Omental fat pad (tissue), 4 donors: ENCODE results near the gene IRAG1. TPM values are rescaled to one million over a fixed set of nuclear protein-coding genes. Genes with fewer than 3 reads are reported as not detected.

Experiments
- ATAC-seq: fragments of 150-250 bp; one replicate; pipeline ENCODE4 v1.9.1; 2016; ENCODE audit warnings: mild to moderate bottlenecking, moderate library complexity; ENCODE audit not compliant: low FRiP score
- DNase-seq: peaks from one replicate; pipeline ENCODE4 v3.0.0-alpha.2; 2019; ENCODE audit warnings: low spot score
- total RNA-seq, 4 donors: library from RNA; depleted of rRNA; stranded (reverse); fragments of >200 nt; gene quantifications; one replicate each; pipeline ENCODE4 v1.1.0, GENCODE V29; 2016
- TF ChIP-seq, protein P1 (sequence below), 3 donors: fragments of 450-650 bp; IDR thresholded peaks; one replicate each; pipeline ENCODE4 v1.5.1; 2016 to 2017; ENCODE audit warnings: antibody characterized with exemption in 3 of 3, mild to moderate bottlenecking in 3 of 3, moderate library complexity in 2 of 3

Gene IRAG1
- total RNA-seq, 4 donors from 2014 or later, result 3.3 to 32.3 (median 7.7) TPM

- no peak for DNase-seq
- TF ChIP-seq, protein P1, sequence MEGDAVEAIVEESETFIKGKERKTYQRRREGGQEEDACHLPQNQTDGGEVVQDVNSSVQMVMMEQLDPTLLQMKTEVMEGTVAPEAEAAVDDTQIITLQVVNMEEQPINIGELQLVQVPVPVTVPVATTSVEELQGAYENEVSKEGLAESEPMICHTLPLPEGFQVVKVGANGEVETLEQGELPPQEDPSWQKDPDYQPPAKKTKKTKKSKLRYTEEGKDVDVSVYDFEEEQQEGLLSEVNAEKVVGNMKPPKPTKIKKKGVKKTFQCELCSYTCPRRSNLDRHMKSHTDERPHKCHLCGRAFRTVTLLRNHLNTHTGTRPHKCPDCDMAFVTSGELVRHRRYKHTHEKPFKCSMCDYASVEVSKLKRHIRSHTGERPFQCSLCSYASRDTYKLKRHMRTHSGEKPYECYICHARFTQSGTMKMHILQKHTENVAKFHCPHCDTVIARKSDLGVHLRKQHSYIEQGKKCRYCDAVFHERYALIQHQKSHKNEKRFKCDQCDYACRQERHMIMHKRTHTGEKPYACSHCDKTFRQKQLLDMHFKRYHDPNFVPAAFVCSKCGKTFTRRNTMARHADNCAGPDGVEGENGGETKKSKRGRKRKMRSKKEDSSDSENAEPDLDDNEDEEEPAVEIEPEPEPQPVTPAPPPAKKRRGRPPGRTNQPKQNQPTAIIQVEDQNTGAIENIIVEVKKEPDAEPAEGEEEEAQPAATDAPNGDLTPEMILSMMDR (IDR thresholded peaks at IDR 0.05), result no peak
- no peak for ATAC-seq
Observed at GRCh38 chr11:10653261-10653660, 40.3 kb downstream of the IRAG1 start.

DNA sequence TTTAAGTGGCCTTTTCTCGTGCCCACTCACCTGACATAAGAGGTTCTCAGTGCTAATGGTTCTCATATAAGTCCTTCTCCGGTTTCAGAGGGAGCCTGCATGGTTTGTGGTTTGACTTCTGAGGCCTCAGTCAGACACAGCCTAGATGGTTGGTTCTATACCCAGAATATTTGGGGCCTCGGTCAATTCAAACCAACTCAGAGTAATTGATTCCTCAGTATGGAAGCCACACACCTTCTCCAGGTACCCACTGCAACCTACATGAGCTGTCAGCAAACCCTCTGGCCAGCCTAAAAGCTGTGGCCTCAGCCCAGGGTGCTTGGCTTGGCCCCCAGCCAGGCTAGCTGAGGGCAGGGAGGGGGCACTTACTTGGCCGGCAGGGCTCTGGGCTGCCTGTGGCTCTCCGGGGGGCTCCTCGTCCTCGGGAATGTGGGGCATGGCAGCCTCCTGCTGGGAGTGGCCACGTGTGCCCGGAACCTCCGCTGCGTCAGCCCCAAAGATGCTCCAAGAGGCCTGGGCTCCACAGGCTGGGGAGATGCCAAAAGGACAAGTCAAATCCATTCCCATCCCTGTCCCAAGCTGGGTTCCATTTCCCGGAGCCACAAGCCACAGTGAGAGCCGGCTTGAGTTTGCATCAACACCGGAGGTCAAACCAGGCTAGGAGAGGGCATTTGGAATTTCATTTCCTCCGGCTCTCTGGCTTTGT, 41.7 kb downstream of the IRAG1 start:
- ATAC-seq, result no peak
- no peak for DNase-seq
- TF ChIP-seq, protein P1 (IDR thresholded peaks at IDR 0.05), result no peak

GRCh38 chr11:10650630-10651029, 42.9 kb downstream of the IRAG1 start:
- ATAC-seq (no peak), DNase-seq (no peak)
- TF ChIP-seq, protein P1 (IDR thresholded peaks at IDR 0.05), result no peak

DNA sequence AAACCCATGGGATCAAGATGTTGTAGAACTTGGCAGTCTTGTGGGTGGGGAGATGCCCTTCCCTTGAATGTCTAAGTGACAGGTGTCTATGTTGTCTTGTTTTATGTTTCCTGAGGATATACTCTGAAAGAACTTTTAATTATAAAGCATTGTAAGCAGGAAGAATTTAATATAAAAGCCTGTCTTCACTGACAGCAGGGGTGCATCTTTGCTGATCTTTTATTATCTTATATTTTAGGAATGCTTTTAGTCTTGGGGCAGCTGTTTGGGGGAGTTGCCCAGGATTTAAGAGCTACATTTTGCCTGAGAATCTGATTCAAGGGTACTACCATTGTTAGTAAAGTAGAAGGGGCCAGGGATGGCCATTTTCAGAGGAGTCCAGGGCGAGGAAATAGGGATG, 43.4 kb downstream of the IRAG1 start:
- DNase-seq, result no peak
- TF ChIP-seq, protein P1 (IDR thresholded peaks at IDR 0.05), result no peak
- no peak for ATAC-seq

GRCh38 chr11:10648871-10649270, 44.7 kb downstream of the IRAG1 start:
- no peak for DNase-seq
- no peak for ATAC-seq
- TF ChIP-seq, protein P1 (IDR thresholded peaks at IDR 0.05), result no peak

GRCh38 chr11:10646681-10647355, 46.7 kb downstream of the IRAG1 start:
- DNase-seq (no peak), ATAC-seq (no peak)
- TF ChIP-seq, protein P1 (IDR thresholded peaks at IDR 0.05), result no peak

DNA sequence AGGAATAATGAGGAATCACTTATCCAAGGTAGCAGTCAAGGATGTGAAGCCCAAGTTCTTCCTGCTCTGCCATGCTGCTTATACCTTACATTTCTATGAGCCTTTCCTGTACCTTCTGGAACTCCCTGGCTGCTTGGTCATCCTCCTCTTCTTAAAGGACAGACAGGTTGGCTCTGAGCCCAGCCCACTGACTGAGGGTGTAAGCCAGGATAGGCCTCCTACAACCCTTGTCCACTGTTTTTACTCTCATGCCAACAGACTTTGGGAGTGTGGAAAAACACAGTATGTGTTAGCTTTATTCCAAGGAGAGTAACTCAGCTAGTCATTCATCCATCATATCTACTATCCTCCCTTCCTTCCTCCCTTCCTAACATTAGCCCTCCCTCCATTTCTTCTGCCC, 47.5 kb downstream of the IRAG1 start:
- TF ChIP-seq, protein P1 (IDR thresholded peaks at IDR 0.05), result no peak
- peak; percentile 85 for ATAC-seq
- no peak for DNase-seq
